Measurements from ENCODE around the gene CCN2.

GRCh38 chr6:131968656-131969055, 17.5 kb upstream of the CCN2 start:
- no peak for TF ChIP-seq CTCF (IDR thresholded peaks at IDR 0.05; ENCODE audit: insufficient read depth, low read depth, low read length)
- TF ChIP-seq EZH2 (IDR thresholded peaks at IDR 0.05; ENCODE audit: insufficient read depth, low read length): no peak
